NCI-H1048 (cell line): ENCODE data around the gene FOXL3.
"Not testable (repeated sequence)": the region's sequence is repeated elsewhere in the genome, so short reads cannot be mapped to it uniquely, and the experiment has no call there.

ENCODE experiments used
- DNase-seq: peaks from one replicate; lab custom pipeline; 2025; lab: John Stamatoyannopoulos, UW

Gene FOXL3

DNA sequence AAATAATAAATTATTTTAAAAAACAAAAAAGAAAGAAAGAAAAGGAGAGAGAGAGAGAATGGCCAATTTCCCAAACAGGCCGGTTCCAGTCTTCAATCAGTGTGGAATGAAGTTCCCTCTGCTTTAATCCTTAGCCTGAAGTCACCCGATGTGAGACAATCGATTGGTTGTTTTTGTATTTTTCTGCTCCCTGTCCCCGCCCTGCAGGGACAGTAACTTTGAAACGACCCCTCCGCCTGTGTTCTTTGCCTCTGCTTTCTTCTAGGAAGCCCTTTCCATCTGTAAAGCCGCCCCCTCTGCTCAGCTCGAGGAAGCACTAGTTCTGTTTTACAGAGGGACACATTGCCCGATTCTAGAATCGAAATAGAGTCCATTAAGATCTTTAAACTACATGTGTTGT is 33.4 kb downstream of the FOXL3 start:
- DNase-seq = no peak

DNA sequence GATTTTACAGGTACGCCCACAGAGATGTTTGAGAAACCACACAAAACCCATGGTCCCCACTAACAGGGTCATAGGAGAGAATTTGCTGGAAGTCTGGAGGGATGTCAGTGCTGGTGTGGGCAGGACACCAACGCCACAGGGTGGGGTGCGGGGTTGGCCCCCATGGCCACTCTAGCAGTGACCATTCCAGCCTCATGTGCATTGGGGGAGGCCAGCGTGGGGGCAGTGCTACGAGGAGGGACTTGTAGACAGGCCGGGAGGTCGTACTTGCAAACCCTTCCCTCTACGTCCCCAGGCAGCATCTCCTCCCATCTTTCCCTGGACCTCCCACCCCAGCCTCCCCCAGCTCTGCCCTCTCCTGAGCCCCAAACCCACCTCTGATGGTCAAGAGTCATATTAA is 34.0 kb downstream of the FOXL3 start:
- no peak for DNase-seq

DNA sequence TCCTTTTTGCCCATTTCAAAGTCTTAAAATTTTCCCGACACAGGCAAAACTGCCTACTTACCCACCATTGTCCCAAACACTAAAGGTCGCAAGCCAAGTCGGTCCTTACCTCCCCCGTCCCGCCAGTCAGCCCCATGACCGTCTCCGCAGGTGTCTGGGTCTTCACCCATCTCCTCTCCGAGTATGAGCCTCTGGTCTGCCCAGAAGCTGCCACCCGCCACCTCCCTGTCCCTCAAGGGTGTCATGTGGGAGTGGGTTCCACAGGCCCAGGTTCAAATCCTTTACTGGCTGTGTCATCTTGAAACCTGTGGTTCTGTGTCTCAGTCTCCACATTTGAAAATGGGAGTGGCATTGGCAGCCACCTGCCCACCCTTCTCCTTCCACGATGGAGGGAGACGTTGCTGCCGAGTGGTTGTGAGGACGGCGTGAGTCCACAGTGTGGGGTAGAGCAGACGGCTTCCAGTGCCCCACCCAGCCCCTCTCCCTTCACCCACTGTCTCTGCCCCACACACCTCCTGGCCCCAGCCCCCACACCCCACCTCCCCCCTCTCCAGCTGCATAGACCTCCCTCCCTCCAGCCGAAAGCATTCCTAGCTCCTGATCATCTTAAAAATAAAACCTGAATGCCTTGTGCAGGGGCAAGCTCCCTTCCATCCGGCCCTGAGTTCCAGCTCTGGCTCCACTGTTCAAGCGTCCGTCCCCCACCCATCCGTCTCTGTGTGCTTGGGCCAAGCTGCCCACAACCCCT is 35.3 kb downstream of the FOXL3 start:
- no peak for DNase-seq

DNA sequence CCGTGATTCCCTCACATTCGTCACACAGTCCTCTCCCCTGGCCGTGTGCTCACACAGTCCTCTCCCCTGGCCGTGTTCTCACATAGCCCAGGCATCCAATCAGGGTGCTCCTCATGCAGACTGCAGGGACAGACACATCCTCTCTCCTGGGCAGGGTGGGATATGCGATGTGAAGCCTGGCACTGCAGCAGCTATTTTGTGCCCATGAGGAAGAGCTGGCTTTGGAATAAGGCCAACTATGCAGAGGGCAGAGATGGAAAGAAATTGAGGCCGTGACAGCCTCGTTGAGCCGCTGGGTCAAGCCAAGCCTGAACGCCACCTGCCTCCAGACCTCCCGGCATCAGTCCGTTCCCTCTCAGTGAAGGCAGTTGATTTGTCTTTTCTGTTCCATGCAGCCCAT is 35.8 kb downstream of the FOXL3 start:
- no peak for DNase-seq

DNA sequence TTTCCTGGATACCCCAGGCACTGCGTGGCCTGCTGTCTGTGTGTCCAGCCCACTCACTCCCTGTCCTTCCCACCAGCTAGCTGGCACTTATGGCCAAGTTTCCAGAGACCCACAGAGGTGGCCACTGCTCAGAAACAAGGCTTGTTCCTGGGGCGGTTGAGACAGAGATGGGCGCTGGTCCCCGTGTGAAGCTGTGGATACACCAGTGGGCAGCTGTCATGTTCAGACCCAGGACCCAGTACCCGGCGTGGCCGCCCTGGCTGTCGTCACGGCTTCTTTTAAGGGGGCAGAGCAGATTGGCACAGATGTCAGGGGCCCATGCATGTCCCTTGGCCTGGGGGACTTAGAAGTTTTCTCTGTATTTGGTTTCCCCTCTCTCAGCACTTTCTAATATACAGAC is 36.3 kb downstream of the FOXL3 start:
- DNase-seq = no peak

DNA sequence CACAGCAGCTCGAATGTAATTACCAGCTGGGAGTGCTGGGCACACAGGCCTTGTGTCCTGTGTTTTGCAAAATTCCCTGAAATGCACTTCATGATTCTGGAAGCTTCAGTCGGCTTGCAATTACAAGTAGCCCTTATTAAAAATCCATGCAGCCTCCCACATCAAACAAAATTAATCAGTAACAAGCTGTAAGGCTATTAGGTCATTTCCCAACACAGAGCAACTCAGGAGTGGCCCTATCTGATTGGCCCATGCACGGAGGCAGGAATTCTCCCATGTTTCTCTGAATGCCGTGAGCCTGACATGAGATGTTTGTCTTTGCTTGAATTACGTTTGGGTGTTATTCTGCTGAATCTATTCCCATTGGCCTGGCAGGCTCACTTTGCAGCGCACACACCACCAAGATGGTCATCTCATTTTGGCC is 36.9 kb downstream of the FOXL3 start:
- DNase-seq = no peak

DNA sequence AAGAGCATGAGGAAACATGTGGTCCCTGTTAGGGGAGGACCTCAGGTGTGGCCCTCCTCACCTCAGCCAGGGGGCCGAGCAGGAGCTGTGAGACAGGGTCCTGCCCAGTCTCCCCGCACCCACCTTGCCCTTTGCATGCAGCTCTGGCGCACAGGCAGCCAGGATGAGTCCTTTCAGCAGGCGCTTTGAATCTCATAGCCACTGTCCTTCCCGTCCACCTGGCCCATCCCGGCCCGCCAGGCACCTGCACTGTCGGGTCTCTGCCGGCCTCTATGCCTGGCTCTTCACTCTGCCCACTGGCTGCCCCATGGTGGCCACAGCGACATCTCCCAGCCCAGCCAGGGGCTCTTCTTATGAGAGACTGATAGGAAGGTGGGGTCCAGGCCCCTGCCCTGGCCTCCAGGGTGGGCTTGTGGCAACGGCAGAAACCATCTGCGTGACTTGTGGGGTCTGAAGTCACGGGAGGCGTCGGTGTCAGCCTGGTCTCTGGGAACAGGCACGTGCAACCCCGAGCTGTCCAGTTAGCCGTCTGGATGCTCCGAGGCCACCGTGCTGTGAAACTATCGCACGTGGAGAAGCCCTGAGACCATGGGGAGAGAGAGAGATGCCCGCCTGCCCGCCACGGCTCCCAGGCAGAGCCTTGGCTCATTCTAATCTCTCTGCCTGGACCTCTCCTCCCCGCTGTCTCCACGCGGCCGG is 37.4 kb downstream of the FOXL3 start:
- DNase-seq = no peak

DNA sequence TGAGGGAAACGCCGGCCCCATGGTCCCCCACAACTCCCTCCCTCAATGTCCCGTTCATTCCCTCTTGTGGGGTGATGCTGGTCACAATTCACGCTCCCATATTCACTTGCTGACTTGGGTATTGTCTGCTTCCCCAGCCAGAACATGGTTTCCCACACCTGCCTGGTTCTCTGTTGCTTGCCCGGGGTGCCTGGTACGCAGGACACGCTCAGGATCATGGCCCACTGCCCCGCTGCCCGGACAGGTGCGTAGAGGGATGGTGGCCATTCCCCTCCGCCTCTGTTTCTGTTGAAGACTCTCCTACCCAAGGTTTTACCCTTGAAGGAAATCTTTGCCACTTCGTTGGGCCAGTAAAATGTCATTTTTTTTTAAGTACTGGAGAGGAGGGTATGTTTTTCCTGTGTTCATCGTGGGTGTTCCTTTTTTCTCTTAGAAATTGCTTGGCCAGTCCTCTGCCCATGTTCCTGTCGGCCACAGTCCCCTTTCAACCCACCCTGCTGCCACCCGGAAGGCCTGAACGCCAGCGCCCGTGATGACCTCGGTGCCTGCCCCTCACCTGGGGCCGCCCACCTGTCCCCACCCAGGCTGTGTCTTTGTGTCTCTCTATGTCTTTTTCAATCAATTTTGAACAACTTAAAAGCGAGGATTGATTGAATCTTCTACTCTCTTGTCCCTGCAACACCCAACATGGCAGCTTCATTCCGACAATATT is 38.2 kb downstream of the FOXL3 start:
- no peak for DNase-seq

DNA sequence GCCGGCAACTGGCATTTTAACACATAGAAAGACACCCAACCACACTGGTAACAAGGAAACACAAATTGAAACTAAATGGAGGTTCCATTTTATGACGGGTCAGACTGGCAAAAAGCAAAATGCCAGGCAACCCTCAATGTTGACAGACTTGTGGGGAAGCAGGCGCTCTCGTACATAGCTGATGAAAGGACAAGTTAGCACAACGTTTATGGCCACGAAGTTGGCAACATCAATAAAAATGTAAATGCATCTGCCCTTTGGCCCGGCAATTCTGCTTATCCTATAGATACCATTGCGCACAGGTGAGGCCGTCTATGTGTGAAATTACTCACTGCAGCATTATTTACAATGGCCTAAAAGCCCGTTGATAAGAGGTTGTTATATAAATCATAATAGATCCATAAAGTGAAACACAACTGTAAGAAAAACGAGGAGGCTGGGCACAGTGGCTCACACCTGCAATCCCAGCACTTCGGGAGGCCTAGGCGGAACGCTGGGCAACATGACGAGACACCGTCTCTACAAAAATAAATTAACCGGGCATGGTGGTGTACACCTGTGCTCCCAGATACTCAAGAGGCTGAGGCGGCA is 39.8 kb downstream of the FOXL3 start:
- DNase-seq = no peak

DNA sequence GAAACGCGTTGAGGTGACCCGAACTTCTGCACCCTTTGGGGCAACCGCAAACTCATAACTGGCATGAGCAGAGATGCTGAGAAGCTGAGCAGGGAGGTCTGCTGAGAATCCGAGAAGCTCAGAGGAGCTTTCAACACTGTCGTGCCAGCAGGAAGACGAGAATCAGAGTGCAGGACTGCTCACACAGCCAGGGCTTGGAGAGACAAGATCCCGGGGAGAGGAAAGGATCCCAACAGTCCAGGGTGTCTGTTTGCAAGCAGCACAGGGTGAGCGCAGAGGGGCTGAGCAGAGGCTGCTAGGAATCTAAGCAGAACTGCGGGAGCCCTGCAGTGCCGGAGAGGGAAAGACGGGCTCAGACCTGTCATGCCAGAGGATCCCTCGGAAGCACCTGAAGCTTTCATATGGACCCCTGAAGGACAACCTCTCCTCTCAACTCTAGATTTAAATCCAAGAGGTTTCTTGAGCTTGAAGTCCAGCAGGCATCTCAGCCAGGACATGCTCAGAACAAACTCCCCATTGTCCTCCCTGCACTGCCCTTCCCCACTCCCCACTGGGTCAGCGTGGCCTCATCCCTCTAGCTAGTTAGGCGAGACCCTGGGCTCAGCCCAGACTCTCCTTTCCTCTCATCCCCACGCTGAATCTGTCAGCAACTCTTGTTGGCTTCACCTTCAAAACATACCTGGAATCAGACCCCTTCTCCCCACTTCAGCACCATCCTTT is 40.7 kb downstream of the FOXL3 start:
- no peak for DNase-seq

DNA sequence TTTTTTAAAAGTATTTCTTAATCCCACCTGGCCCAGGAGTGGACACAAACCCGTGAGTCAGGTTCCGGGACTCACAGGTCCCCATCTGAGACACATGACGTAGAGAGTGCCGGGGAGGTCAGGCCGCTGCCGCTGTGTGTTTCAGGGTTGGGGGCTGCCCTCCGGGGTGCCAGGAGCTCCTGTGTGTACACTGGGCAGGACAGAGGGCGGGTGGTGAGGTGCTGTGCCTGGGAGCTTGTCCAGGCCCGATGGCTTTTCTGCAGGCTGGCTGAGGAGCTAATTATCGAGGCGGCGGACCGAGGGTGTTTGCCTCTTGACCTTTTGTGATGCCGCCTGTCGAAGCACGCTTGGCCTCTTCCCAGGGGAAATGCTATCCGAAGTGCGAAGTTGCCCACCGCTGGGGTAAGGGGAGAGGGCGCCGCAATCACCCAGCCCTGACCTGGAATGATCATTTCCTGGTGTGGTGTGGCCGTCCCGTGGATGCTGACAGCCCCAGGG is 42.1 kb downstream of the FOXL3 start:
- no peak for DNase-seq

DNA sequence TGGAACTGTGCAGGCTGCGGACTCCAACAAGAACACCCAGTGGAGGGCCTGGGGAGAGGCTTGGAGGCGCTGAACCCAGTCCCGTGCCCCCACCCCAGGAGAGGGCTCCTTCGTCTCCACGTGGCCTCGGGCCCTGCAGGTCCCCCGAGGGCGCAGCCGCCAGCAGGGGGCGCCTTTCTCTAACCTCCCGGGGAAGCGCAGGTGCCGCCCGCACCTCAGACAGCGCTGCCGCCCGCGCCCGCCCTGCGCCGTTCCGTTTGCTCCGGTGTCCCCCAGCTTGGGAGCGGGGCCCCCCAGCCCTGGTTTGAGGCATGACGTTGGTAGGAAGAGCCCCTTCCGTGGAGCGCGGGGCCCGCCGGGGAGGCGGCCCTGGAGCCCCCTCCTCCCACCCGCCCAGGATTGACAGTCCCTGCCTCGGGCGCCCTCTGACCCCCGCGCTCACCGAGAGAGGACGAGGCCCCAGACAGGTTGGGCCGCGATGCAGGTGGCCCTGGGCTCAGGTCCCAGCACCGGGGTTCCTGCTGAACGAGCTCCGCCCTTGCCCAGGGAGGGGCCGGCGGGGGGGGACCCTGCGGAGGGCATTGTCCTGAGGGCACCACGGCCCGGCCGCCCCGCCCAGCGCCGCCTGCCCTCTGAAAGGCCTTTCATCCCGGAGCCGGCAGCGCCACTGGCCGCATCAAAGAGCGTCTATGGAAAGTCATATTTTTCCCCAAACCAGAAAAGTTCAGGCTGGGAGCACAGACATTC is 42.8 kb downstream of the FOXL3 start:
- DNase-seq = peak; percentile 42

DNA sequence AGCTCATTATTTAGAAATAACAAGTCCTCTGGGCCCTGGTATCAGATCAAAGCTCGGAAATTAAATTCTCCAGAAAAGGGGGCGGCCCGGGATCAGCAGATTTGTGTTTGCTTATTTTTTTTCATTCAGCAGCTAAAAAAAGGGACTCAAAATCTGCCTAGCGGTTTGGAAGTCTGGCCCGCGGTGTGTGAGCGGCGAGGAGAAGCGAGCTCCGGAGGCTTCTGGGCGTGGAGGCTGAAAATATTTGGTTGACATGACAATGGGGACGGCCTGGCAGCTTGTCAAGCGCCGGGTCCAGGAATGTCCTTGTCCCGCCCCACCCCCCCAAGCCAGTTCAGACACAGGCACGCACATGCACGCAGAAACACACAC is 43.4 kb downstream of the FOXL3 start:
- no peak for DNase-seq

DNA sequence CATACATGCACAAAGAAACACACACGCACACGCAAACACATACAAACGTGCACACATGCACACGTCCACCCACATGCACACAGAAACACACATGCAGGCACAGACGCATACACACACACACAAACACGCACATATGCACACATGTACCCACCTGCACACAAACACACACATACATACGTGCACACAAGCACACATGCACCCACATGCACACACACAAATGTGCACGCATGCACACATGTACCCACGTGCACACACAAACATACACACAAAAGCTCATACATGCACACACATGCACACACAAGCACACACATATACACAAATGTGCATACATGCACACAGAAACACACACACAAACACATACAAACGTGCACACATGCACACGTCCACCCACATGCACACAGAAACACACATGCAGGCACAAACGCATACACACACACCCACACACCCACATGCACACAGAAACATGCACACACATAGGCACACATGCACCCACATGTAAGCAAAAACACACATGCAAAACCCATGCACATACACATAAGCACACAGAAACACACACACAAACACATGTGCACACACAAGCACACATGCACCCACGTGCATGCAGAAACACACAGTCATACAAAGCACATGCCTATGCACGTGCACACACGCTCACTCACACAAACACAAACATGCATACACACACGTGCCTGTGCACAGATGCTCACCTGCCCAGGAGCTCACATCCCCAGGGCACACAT is 44.8 kb downstream of the FOXL3 start:
- no peak for DNase-seq

DNA sequence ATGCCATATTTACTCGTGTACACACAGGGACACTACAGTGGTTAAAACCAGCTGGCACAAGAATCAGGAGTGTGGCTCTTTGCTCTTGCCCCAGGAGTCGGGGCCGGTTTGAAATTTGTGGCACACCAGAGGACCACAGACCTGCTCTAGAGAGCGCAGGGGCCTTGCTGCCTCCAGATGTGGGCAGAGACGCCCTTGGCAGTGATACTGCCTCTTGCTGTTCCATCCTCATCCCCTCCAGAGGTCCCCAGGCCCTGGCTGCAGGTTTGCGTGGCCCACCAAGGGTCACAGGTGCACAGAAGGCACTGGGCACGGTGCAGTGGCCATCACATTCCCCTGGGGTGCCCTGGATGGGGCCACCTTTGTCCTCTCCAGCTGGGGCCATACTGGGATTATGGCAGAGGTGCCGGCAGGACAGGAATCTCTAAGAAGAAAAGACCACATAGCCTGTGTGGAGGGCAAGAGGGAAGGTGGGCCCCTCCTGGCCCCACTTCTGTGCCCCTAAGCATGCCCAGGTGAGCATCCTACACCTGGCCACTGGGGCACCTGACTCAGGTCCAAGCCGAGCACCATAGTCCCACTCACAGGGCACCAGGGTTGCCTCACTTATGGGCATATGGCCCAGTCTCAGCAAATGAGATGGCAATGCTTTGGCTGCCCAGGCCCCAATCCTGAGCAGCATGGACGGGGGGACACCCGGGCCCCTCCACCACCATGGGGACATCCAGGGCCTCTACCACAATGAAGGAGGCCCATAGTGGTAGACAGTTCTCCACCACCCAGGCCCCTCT is 45.6 kb downstream of the FOXL3 start:
- DNase-seq = no peak

DNA sequence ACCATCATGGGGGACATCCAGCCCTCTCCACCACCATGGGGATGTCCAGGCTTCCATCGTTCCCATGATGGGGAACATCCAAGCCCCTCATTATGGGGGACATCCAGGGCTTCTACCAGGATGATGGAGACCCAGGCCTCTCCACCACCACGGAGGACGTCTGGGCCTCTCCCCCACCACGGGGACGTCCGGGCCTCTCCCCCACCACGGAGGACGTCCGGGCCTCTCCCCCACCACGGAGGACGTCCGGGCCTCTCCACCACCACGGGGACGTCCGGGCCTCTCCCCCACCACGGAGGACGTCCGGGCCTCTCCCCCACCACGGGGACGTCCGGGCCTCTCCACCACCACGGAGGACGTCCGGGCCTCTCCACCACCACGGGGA is 46.2 kb downstream of the FOXL3 start:
- DNase-seq = not testable (repeated sequence)

DNA sequence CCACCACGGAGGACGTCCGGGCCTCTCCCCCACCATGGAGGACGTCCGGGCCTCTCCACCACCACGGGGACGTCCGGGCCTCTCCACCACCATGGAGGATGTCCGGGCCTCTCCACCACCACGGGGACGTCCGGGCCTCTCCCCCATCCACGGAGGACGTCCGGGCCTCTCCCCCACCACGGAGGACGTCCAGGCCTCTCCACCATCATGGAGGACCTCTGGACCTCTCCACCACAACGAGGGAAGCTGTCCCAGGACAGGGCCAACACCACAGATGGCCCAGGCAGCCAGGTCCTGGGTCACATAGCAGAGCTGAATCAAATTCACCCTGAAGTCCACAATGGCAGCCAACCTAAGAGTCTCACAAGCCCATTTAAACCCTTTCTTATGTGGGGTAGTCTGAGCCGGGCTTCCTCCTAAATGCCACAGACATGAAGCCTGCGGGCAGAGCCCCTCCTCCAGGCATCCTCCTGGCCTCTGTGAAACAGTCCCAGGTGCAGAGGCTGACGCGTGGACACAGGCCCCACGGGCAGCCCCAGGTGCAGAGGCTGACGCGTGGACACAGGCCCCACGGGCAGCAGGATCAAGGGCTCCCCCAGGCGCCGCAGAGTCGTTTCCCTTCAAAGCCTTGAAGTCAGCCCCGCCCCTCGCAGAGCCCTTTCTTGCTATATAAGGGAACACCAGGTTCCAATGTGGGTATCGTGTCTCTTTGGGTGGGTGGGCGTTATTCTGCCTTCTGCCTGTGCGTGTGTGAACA is 47.0 kb downstream of the FOXL3 start:
- DNase-seq = no peak

DNA sequence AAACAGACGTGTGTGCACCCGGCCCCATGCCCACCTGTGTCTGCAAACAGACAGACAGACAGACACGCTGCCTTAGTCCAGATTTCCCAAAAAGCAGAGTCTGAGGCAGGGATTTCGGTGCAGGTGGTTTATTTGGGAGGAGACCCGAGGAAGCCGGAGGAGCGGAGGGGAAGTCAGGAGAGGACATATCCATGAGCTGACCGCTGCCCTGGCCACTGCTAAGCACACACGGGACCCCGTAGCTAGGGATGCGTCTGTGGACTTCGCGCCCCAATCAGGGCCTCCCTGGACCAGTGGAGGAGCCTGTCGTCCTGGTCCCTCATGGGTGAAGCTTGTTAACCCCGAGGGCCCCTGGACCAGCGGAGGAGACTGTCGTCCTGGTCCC is 47.6 kb downstream of the FOXL3 start:
- no peak for DNase-seq
